ENCODE results near the gene CCDC88C.

GRCh38 chr14:91454580-91454979 lies 37.0 kb upstream of the CCDC88C start:
- TF ChIP-seq CTCF (IDR thresholded peaks at IDR 0.05) (no peak), POLR2A (IDR thresholded peaks at IDR 0.05) (no peak)

All from upper lobe of left lung (tissue), 4 donors.